HCT116 (cell line): Measurements from ENCODE around the gene PLEKHM1.

Experiments
- CBX3 ChIP-seq: IDR thresholded peaks from 2 replicates; pipeline ENCODE4 v1.6.1; 2012; ENCODE audit warnings: low read depth
- CEBPB ChIP-seq: IDR thresholded peaks from 2 replicates; pipeline ENCODE4 v1.6.1; 2012; ENCODE audit warnings: low read depth
- EZH2 ChIP-seq: fragments of 200-600 bp; sonication (generic); IDR thresholded peaks from 2 replicates; pipeline ENCODE4 v1.6.1; 2017; ENCODE audit warnings: antibody characterized with exemption, mixed run types
- JUND ChIP-seq: IDR thresholded peaks from 2 replicates; pipeline ENCODE4 v1.6.1; 2012
- POLR2A ChIP-seq: IDR thresholded peaks from 2 replicates; pipeline ENCODE4 v1.7.0; 2011; ENCODE audit warnings: borderline replicate concordance; ENCODE audit not compliant: insufficient read depth, insufficient read length; ENCODE audit errors: extremely low read depth
- POLR2AphosphoS5 ChIP-seq: IDR thresholded peaks from 2 replicates; pipeline ENCODE4 v1.6.1; 2011; ENCODE audit warnings: mild to moderate bottlenecking, low read depth, low read length, moderate library complexity
- RAD21 ChIP-seq: IDR thresholded peaks from 2 replicates; pipeline ENCODE4 v1.6.1; 2012; ENCODE audit warnings: low read depth, mild to moderate bottlenecking
- TCF7L2 ChIP-seq: IDR thresholded peaks from 2 replicates; pipeline ENCODE4 v1.7.0; 2011; ENCODE audit warnings: borderline replicate concordance, inconsistent platforms; ENCODE audit not compliant: insufficient read depth, insufficient read length; ENCODE audit errors: extremely low read depth
- TF ChIP-seq, protein P1 (sequence below), 3 experiments: fragments of 200-600 bp in 1 of 3; sonication (generic) in 1 of 3; IDR thresholded peaks in 2 of 3; conservative IDR thresholded peaks in 1 of 3; 2 replicates each; pipeline ENCODE4 v1.5.1; 2012 to 2017; ENCODE audit warnings: low read depth in 2 of 3, low read length in 2 of 3, antibody characterized with exemption in 1 of 3, borderline replicate concordance in 1 of 3, control low read depth in 1 of 3, mild to moderate bottlenecking in 1 of 3, mixed read lengths in 1 of 3, mixed run types in 1 of 3, moderate library complexity in 1 of 3; ENCODE audit not compliant: insufficient read depth in 1 of 3

DNA sequence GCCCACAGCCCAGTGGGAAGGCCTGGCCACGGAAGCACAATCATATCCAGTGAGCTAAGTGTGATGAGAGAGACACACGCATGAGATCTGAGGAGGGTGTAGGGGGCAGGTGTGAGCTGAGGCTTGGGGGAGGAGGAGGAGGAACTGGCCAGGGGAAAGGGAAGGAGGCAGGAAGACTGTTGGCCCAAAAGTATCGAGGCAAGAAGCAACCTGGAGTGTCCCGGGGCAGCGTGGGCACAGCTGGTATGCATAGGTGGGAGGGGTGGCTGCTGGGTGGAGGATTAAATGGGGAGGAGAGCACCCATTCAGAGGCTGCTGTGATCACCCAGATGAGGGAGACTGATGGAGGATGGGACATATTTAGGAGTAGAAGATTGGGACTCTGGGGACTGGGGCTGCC, 99.2 kb downstream of the PLEKHM1 start:
- TF ChIP-seq, protein P1, sequence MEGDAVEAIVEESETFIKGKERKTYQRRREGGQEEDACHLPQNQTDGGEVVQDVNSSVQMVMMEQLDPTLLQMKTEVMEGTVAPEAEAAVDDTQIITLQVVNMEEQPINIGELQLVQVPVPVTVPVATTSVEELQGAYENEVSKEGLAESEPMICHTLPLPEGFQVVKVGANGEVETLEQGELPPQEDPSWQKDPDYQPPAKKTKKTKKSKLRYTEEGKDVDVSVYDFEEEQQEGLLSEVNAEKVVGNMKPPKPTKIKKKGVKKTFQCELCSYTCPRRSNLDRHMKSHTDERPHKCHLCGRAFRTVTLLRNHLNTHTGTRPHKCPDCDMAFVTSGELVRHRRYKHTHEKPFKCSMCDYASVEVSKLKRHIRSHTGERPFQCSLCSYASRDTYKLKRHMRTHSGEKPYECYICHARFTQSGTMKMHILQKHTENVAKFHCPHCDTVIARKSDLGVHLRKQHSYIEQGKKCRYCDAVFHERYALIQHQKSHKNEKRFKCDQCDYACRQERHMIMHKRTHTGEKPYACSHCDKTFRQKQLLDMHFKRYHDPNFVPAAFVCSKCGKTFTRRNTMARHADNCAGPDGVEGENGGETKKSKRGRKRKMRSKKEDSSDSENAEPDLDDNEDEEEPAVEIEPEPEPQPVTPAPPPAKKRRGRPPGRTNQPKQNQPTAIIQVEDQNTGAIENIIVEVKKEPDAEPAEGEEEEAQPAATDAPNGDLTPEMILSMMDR (IDR thresholded peaks at IDR 0.05 in 2 of 3, conservative IDR thresholded peaks at IDR 0.05 in 1 of 3; ENCODE audit: borderline replicate concordance in 1 of 3, insufficient read depth in 1 of 3, low read depth in 2 of 3, low read length in 2 of 3) = no peak
- TF ChIP-seq EZH2 (no peak), POLR2AphosphoS5 (no peak), POLR2A (no peak), CBX3 (no peak), RAD21 (no peak), JUND (no peak), CEBPB (no peak), TCF7L2 (no peak)
